Measurements from ENCODE around the gene SEPTIN3.

- TF ChIP-seq POLR2A (IDR thresholded peaks at IDR 0.05) (no peak), CTCF (IDR thresholded peaks at IDR 0.05) (no peak)
These were observed 6.2 kb downstream of the SEPTIN3 start for GRCh38 chr22:41975299-41976069.
